CD4-positive, CD25-positive, alpha-beta regulatory T cell (primary cell): ENCODE measurements around the gene SCTR. TPM values are rescaled to one million over a fixed set of nuclear protein-coding genes. Genes with fewer than 3 reads are reported as not detected.

Experiments
- ATAC-seq, 2 donors: fragments of 150-1000 bp; cut with Tn5 transposase; one replicate each; pipeline ENCODE4 v1.10.0; 2021; ENCODE audit warnings: low read depth in 2 of 2, moderate number of reproducible peaks in 2 of 2, moderate library complexity in 1 of 2
- DNase-seq, 3 donors: peaks; one replicate each; pipeline versions ENCODE4 v3.0.0 to v3.0.0-alpha.2; 2012 to 2022; ENCODE audit warnings: mixed read lengths in 1 of 3
- H3K27ac ChIP-seq: one replicate; pipeline ENCODE4 v1.7.0; 2013; ENCODE audit warnings: mild to moderate bottlenecking, low read length; ENCODE audit not compliant: insufficient read depth, poor library complexity, severe bottlenecking
- H3K27me3 ChIP-seq: one replicate; pipeline ENCODE4 v1.7.0; 2013; ENCODE audit warnings: low read length; ENCODE audit not compliant: control insufficient read depth, insufficient read depth
- H3K36me3 ChIP-seq: one replicate; pipeline ENCODE4 v1.7.0; 2013; ENCODE audit warnings: mild to moderate bottlenecking, low read length, moderate library complexity; ENCODE audit not compliant: control insufficient read depth, insufficient read depth
- H3K4me1 ChIP-seq: 2 replicates; pipeline ENCODE4 v1.7.0; 2013; ENCODE audit warnings: mild to moderate bottlenecking, low read length; ENCODE audit not compliant: insufficient read depth, control insufficient read depth, poor library complexity, severe bottlenecking
- H3K4me3 ChIP-seq: one replicate; pipeline ENCODE4 v1.7.0; 2013; ENCODE audit warnings: low read depth, mild to moderate bottlenecking, low read length, moderate library complexity
- H3K9me3 ChIP-seq, 2 experiments: 1 replicate in 1 of 2; 2 replicates in 1 of 2; pipeline ENCODE4 v1.7.0; 2013; ENCODE audit warnings: low read length in 2 of 2, mild to moderate bottlenecking in 1 of 2, moderate library complexity in 1 of 2; ENCODE audit not compliant: control insufficient read depth in 2 of 2
- H3K27ac Mint-ChIP-seq, 3 donors: one replicate each; pipeline ENCODE4 v1.8.0; 2020 to 2022; ENCODE audit warnings: mild to moderate bottlenecking in 3 of 3, mixed read lengths in 3 of 3, moderate library complexity in 2 of 3
- H3K27me3 Mint-ChIP-seq: one replicate; pipeline ENCODE4 v1.8.0; 2022; ENCODE audit warnings: mild to moderate bottlenecking, mixed read lengths
- H3K36me3 Mint-ChIP-seq: one replicate; pipeline ENCODE4 v1.8.0; 2020; ENCODE audit warnings: mixed read lengths
- H3K4me1 Mint-ChIP-seq, 4 donors: one replicate each; pipeline ENCODE4 v1.8.0; 2020 to 2022; ENCODE audit warnings: mixed read lengths in 4 of 4, mild to moderate bottlenecking in 1 of 4
- H3K4me3 Mint-ChIP-seq, 4 donors: one replicate each; pipeline ENCODE4 v1.8.0; 2020 to 2022; ENCODE audit warnings: mild to moderate bottlenecking in 4 of 4, mixed read lengths in 4 of 4, moderate library complexity in 3 of 4
- H3K9me3 Mint-ChIP-seq, 7 donors: one replicate each; pipeline ENCODE4 v1.8.0; 2020 to 2022; ENCODE audit warnings: mixed read lengths in 7 of 7, mild to moderate bottlenecking in 3 of 7, moderate library complexity in 2 of 7
- polyA plus RNA-seq, 4 donors: library from polyadenylated mRNA; unstranded; fragments of 300-500 nt; fragmentation: Illumina TruSeq; gene quantifications; one replicate each; pipeline ENCODE4 v1.2.3, GENCODE V29; 2021
- total RNA-seq: library from RNA; stranded (reverse); gene quantifications from one replicate; pipeline ENCODE4 v1.2.3, GENCODE V29; 2022

The SCTR gene
- total and polyA plus RNA-seq, 5 donors from 2014 or later, result not detected

DNA sequence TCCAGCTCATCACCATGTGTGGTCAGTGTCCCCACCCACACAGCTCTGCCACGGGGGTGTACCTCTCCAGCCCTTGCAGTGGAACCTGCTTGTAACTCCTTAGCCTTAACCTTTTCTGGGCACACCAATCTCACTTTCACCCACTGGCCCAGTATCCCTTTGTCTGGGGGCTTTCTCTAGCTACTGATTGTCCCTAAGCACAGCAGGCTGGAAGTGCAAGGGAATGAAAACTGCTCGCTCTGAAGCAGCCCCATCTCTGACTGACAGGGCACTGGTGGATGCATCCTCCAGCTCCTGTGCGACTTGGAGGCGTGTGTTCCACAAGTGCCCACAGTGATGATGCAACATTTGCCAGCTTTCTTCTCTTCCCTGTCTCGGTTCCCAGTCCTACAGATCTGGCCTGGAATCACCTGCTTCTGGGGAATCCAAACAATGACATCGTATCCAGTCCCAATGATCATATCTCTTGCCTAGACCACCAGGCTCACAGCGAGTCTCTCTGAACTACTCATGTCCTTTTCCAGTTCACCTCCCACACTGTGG is 33.6 kb downstream of the SCTR start:
- Histone ChIP-seq H3K36me3 (no peaks in the 10 kb centered on the region), H3K4me1 (no peaks in the 10 kb centered on the region), H3K27me3 (no peaks in the 10 kb centered on the region), H3K27ac (no peak overlapping the region), H3K9me3 (no peaks in the 10 kb centered on the region), H3K4me3 (no peak overlapping the region)
- DNase-seq (no peak), ATAC-seq (no peak)
- Mint-ChIP-seq H3K9me3 (no peaks in the 10 kb centered on the region), H3K27ac (no peak overlapping the region), H3K4me3 (no peak overlapping the region), H3K27me3 (no peaks in the 10 kb centered on the region), H3K36me3 (no peaks in the 10 kb centered on the region), H3K4me1 (no peaks in the 10 kb centered on the region)

DNA sequence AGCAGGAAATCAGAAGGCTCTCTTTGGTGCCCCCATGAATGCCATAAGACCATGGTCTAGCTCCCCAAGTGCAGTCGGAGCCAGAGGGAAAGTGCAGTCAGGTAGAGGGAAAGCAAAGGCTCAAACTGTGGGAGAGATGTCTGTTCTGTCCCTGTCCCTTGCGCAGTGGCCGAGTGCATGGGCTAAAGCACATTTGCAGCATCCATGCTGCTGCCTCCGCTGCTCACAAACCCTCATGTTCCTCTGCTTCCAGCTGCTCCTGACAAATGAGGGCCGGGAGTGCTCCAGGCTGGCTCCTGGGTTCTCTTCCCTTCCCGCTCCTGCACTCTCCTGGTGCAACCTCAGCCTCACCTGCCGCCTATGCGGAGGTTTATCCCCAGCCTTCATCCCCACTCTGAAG is 34.2 kb downstream of the SCTR start:
- Histone ChIP-seq H3K27me3 (no peaks in the 10 kb centered on the region), H3K36me3 (no peaks in the 10 kb centered on the region), H3K4me1 (no peaks in the 10 kb centered on the region), H3K9me3 (no peaks in the 10 kb centered on the region), H3K27ac (no peak overlapping the region), H3K4me3 (no peak overlapping the region)
- H3K4me1 Mint-ChIP-seq, result no peaks in the 10 kb centered on the region
- H3K27ac Mint-ChIP-seq, result no peak overlapping the region
- no peaks in the 10 kb centered on the region for H3K9me3 Mint-ChIP-seq
- ATAC-seq, result no peak
- no peaks in the 10 kb centered on the region for H3K36me3 Mint-ChIP-seq
- DNase-seq, result no peak
- no peak overlapping the region for H3K4me3 Mint-ChIP-seq
- H3K27me3 Mint-ChIP-seq, result no peaks in the 10 kb centered on the region

DNA sequence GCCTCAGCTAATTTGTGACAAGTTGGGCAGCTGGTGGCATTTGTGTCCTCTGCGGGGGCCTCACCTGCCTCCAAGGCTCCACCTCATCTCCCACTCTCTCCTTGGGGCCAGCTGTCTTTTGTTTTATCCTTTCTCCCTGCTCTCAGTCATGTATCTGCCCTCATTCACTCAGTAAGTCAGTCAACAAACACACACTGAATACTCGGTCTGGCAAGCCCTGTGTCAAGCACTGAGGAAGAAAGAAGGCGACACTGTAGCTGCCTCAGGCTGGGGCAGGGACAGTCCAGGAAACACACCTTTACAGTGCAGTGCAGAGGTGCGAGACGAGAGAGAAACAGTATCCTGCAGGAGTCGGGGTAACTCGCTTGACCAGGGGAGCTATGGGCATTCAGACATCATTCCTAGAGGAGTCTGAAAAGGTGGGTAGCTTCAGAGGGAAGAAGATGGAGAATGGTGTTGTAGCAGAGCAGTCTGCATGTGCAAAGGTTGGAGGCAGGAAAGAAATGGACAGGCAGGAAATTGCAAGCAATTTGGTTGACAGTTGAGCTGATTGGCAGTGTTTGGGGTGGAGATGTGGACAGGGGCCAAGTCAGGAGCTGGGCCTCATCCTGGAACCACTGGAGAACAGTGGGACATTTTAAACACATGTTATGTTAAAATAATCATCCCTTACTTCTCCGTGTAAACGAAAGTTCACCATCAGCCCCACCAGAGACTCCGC is 34.9 kb downstream of the SCTR start:
- H3K4me3 Mint-ChIP-seq, result no peak overlapping the region
- H3K4me1 Mint-ChIP-seq, result no peaks in the 10 kb centered on the region
- H3K27me3 Mint-ChIP-seq, result no peaks in the 10 kb centered on the region

DNA sequence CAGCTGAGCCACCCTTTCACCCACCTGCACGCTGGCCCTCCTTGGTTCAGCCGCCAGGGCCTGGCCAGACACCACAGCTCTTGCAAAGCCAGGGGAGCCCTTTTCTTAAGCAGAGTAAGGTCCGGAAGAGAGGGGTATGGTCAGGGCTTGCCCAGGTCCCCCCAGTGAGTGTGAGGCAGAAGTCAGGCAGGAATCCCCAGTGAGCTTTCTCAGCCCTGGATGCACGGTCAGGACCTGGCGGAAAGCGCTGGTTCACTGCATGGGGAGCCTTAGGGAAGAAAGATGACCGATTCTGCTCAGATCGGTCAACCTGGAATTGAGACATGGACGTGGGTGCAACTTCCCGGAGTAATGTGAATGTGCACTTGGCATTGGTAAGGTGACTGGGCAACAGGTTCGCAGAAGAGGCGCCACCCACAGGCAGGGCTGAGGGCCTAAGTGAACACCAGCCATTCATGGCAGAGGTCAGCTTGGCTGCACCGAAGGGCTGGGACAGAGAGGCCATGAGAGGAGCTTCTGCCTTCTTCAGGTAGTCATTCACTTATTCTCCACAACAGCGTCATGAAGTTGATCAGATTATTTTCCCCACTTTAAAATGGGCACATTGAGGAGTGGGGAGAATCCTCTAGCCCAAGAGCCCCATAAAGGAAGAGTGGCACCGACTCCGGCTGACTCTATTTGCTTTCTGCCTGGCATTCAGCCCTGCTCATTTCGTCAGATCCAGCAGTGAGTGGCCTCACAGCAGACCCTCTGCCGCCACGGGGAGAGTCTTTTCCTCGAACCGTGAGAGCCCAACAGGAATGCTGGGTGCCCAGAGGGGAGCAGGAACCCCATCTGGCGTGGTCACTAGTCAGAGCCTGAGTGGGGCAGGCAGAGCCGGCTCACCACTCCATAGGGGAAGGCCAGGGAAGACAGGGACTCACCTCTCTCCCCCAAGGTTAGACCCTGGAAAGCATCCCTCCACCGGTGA is 35.8 kb downstream of the SCTR start:
- Mint-ChIP-seq H3K9me3 (peaks cover 0 to 2% (median 0%) of the 10 kb centered on the region in 7 donors), H3K36me3 (no peaks in the 10 kb centered on the region), H3K4me3 (no peak overlapping the region), H3K27me3 (peaks cover 5% of the 10 kb centered on the region), H3K27ac (no peak overlapping the region), H3K4me1 (no peaks in the 10 kb centered on the region)
- Histone ChIP-seq H3K27ac (no peak overlapping the region), H3K27me3 (no peaks in the 10 kb centered on the region), H3K9me3 (no peaks in the 10 kb centered on the region), H3K4me1 (no peaks in the 10 kb centered on the region), H3K4me3 (no peak overlapping the region), H3K36me3 (no peaks in the 10 kb centered on the region)
- no peak for ATAC-seq
- DNase-seq, result no peak

More for the DNA sequence above, 34.9 kb downstream of the SCTR start:
- no peaks in the 10 kb centered on the region for H3K4me1 ChIP-seq
- H3K9me3 Mint-ChIP-seq, result peaks cover 0 to 2% (median 0%) of the 10 kb centered on the region in 7 donors
- no peaks in the 10 kb centered on the region for H3K36me3 ChIP-seq
- H3K27ac ChIP-seq, result no peak overlapping the region
- no peak overlapping the region for H3K4me3 ChIP-seq
- no peaks in the 10 kb centered on the region for H3K27me3 ChIP-seq
- H3K9me3 ChIP-seq, result no peaks in the 10 kb centered on the region
- ATAC-seq (no peak), DNase-seq (no peak)
- no peak overlapping the region for H3K27ac Mint-ChIP-seq
- no peaks in the 10 kb centered on the region for H3K36me3 Mint-ChIP-seq

DNA sequence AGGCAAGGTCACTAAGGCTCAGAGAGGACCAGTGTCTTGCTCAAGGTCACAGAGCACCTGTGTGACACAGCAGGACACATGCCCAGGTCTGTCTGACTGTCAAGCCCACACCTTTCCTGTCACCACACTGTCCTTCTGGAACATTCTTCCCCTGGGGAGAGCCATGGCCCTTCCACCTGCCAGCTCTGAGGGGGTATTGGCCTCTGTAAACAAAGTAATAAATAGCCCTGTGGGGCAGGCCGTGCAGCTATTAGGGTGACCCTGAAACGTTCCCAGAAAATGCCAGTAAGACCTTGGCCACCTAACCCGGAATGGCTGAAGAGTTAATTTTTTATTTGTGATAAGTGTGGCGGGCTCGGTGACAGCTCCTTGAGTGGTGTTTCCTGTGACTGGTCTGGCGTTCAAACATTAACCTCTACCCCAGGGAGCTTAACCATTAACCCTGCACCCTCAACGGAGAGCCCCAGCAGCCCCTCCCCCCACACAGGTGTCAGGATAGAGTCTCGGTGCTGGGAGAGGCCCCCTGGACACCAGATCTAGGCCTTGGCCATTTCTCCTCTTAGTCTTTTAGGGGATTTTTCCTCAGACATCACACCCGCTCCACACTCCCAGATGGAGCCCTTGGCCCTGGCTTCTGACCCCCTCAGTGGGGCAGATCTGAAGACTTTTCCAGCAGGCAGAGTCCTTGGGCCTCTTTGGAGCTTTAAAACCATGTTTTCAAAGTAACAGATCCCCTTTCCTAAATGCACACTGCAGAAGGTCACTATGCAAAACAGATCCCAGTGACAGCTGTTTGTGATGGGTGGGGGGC is 36.6 kb downstream of the SCTR start:
- H3K4me1 ChIP-seq, result no peaks in the 10 kb centered on the region
- H3K9me3 Mint-ChIP-seq, result peaks cover 0 to 2% (median 0%) of the 10 kb centered on the region in 7 donors
- H3K4me3 ChIP-seq, result no peak overlapping the region
- H3K4me1 Mint-ChIP-seq, result no peaks in the 10 kb centered on the region
- no peaks in the 10 kb centered on the region for H3K9me3 ChIP-seq
- H3K27me3 ChIP-seq, result no peaks in the 10 kb centered on the region
- ATAC-seq, result no peak
- no peak for DNase-seq
- H3K27ac ChIP-seq, result no peak overlapping the region
- no peaks in the 10 kb centered on the region for H3K36me3 ChIP-seq
- H3K36me3 Mint-ChIP-seq, result no peaks in the 10 kb centered on the region
- H3K4me3 Mint-ChIP-seq, result no peak overlapping the region
- H3K27me3 Mint-ChIP-seq, result peaks cover 6% of the 10 kb centered on the region
- no peak overlapping the region for H3K27ac Mint-ChIP-seq

DNA sequence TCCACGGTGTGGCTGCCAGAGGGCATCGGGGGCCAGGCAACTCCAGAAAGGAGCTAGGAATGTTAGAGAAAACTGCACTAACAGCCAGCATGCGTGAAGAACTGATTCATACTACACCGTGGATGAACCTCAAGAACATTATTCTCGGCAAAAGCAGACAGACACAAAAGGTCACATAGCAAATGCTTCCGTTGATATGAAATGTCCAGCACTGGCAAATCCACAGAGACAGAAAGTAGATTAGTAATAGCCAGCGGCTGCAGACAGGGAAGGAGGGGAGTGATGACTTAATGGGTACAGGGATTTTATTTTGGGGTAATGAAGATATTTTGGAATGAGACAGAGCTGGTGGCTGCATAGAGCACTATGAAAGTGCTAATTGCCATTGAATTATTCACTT is 37.4 kb downstream of the SCTR start:
- no peak overlapping the region for H3K4me3 Mint-ChIP-seq

DNA sequence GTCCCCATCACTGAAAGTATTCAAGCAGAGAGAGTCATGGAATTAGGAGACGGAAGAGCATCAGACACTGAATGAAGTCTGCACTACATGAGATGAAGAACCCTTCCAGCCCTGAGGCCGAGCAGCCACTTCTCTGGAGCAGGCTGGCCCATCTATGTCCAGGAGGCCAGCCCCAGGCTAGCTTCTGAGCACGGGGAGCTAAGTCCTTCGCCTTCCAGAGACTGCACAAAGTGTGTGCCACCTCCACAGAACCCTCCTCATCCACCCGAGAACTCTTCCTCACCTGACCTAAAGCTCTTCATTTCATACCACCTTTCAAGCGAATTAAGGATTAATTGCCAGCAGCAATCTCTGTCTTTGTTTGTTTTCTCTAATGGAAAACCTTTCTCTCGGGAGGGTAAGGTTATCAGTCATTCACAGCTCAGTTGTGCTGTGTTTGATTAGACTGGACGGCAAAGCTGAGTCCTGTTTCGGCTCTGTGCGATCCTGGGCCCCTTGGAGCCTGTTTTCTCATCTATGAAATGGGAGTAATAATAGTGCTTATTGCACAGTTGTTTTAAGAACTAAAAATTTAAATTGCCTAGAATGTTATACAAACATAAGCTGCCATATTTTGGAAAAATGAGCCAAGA is 38.0 kb downstream of the SCTR start:
- Mint-ChIP-seq H3K36me3 (no peaks in the 10 kb centered on the region), H3K4me3 (no peak overlapping the region), H3K4me1 (no peaks in the 10 kb centered on the region), H3K9me3 (peaks cover 0 to 2% (median 0%) of the 10 kb centered on the region in 7 donors), H3K27me3 (peaks cover 6% of the 10 kb centered on the region), H3K27ac (peak overlapping the region in 1 of 3 donors; percentile 58)
- ATAC-seq (no peak), DNase-seq (no peak)
- H3K36me3 ChIP-seq, result no peaks in the 10 kb centered on the region
- H3K27me3 ChIP-seq, result no peaks in the 10 kb centered on the region
- H3K9me3 ChIP-seq, result no peaks in the 10 kb centered on the region
- no peaks in the 10 kb centered on the region for H3K4me1 ChIP-seq
- no peak overlapping the region for H3K27ac ChIP-seq
- no peak overlapping the region for H3K4me3 ChIP-seq

More for the DNA sequence above, 37.4 kb downstream of the SCTR start:
- Mint-ChIP-seq H3K27ac (no peak overlapping the region), H3K4me1 (no peaks in the 10 kb centered on the region), H3K27me3 (peaks cover 6% of the 10 kb centered on the region), H3K9me3 (peaks cover 0 to 2% (median 0%) of the 10 kb centered on the region in 7 donors), H3K36me3 (no peaks in the 10 kb centered on the region)
- ATAC-seq (no peak), DNase-seq (no peak)
- Histone ChIP-seq H3K27me3 (no peaks in the 10 kb centered on the region), H3K4me1 (no peaks in the 10 kb centered on the region), H3K27ac (no peak overlapping the region), H3K9me3 (no peaks in the 10 kb centered on the region), H3K36me3 (no peaks in the 10 kb centered on the region), H3K4me3 (no peak overlapping the region)
